Chondrocyte (in vitro differentiated cells): ENCODE results near the gene TBPL1. TPM values are rescaled to one million over a fixed set of nuclear protein-coding genes. Genes with fewer than 3 reads are reported as not detected.

Experiments
- DNase-seq: peaks from one replicate; pipeline ENCODE4 v3.0.0; 2021; ENCODE audit warnings: mixed read lengths, low spot score
- H3K27ac Mint-ChIP-seq: one replicate; pipeline ENCODE4 v1.8.0; 2021; ENCODE audit warnings: mild to moderate bottlenecking, moderate library complexity, mixed read lengths; ENCODE audit not compliant: unreplicated experiment
- H3K27me3 Mint-ChIP-seq: 2 replicates; pipeline ENCODE4 v1.8.0; 2021; ENCODE audit warnings: low read depth, mixed read lengths
- H3K36me3 Mint-ChIP-seq: 2 replicates; pipeline ENCODE4 v1.8.0; 2021; ENCODE audit warnings: low read depth, mixed read lengths
- H3K4me1 Mint-ChIP-seq: 2 replicates; pipeline ENCODE4 v1.8.0; 2021; ENCODE audit warnings: low read depth, mild to moderate bottlenecking, mixed read lengths
- H3K4me3 Mint-ChIP-seq: one replicate; pipeline ENCODE4 v1.8.0; 2021; ENCODE audit warnings: mild to moderate bottlenecking, moderate library complexity, mixed read lengths; ENCODE audit not compliant: unreplicated experiment
- H3K9me3 Mint-ChIP-seq: 2 replicates; pipeline ENCODE4 v1.8.0; 2021; ENCODE audit warnings: low read depth, mixed read lengths
- total RNA-seq: library from RNA; stranded (reverse); gene quantifications from 3 replicates; pipeline ENCODE4 v1.2.1, GENCODE V29; 2021
- TF ChIP-seq, protein P1 (sequence below): fragments of 200-600 bp; sonication (generic); IDR thresholded peaks from 2 replicates; pipeline ENCODE4 v1.5.0; 2021; ENCODE audit warnings: antibody characterized with exemption, mild to moderate bottlenecking, moderate library complexity

Gene TBPL1
- total RNA-seq, 1 donor from 2014 or later = 28.5 TPM

DNA sequence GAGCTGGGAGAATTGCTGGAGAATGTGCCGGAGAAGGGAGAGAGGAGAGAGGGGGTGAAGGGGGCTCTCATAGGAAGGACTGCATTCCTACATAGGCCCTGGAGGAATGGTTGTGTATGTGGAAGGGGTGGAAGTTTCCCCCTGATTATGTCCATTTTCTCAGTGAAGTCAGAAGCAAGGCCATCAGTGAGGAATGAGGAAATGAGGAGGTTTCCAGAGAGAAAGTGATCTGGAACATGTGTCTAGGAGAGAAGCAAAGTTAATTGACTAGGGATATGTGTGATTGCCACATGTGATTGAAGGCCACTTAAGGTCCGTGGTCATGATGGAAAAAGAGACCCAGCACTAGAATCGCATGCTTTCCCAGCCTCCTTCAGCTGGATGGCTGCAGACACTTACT lies 42.3 kb downstream of the TBPL1 start:
- Mint-ChIP-seq H3K4me3 (no peak overlapping the region), H3K27me3 (no peaks in the 10 kb centered on the region), H3K9me3 (no peaks in the 10 kb centered on the region), H3K4me1 (peaks cover 6% of the 10 kb centered on the region), H3K36me3 (no peaks in the 10 kb centered on the region), H3K27ac (no peak overlapping the region)
- TF ChIP-seq, protein P1, sequence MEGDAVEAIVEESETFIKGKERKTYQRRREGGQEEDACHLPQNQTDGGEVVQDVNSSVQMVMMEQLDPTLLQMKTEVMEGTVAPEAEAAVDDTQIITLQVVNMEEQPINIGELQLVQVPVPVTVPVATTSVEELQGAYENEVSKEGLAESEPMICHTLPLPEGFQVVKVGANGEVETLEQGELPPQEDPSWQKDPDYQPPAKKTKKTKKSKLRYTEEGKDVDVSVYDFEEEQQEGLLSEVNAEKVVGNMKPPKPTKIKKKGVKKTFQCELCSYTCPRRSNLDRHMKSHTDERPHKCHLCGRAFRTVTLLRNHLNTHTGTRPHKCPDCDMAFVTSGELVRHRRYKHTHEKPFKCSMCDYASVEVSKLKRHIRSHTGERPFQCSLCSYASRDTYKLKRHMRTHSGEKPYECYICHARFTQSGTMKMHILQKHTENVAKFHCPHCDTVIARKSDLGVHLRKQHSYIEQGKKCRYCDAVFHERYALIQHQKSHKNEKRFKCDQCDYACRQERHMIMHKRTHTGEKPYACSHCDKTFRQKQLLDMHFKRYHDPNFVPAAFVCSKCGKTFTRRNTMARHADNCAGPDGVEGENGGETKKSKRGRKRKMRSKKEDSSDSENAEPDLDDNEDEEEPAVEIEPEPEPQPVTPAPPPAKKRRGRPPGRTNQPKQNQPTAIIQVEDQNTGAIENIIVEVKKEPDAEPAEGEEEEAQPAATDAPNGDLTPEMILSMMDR = no peak
- no peak for DNase-seq

DNA sequence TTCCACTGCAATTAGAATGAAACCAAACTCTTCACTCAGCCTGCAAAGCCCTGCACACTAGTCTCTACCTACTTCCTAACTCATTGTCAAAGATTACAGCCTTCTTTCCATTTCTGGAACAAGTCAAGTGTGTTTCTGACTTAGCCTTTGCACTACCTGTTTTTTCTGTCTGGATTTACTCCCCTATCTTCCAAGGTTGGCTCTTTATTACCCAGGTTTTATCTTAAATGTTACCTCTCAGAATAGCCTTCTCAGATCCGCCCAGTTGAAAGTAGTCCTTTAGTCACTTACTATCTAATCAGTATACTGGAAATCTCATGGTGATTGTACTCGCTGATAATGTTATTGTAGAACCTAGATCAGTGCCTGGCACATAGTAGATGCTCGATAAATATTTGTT lies 42.7 kb downstream of the TBPL1 start:
- H3K9me3 Mint-ChIP-seq = no peaks in the 10 kb centered on the region
- no peaks in the 10 kb centered on the region for H3K27me3 Mint-ChIP-seq
- H3K4me3 Mint-ChIP-seq = no peak overlapping the region
- no peak overlapping the region for H3K27ac Mint-ChIP-seq
- peaks cover 6% of the 10 kb centered on the region for H3K4me1 Mint-ChIP-seq
- DNase-seq = no peak
- TF ChIP-seq, protein P1 = no peak
- no peaks in the 10 kb centered on the region for H3K36me3 Mint-ChIP-seq

DNA sequence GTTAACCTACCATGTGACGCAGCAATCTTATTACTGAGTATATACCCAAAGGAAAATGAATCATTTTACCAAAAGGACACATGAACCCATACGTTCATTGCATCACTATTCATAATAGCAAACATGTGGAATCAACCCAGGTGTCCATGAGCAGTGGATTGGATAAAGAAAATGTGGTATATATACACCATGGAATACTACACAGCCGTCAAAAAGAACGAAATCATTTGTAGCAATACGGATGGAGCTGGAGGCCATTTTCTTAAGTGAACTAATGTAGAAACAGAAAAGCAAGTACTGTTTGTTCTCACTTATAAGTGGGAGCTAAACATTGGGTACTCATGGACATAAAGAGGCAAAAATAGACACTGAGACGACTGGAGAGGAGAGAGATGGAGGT lies 44.2 kb downstream of the TBPL1 start:
- no peak overlapping the region for H3K27ac Mint-ChIP-seq
- H3K27me3 Mint-ChIP-seq = no peaks in the 10 kb centered on the region
- TF ChIP-seq, protein P1 = no peak
- DNase-seq = no peak
- no peaks in the 10 kb centered on the region for H3K36me3 Mint-ChIP-seq
- no peak overlapping the region for H3K4me3 Mint-ChIP-seq
- H3K9me3 Mint-ChIP-seq = no peaks in the 10 kb centered on the region
- H3K4me1 Mint-ChIP-seq = peaks cover 6% of the 10 kb centered on the region

- TF ChIP-seq, protein P1 = no peak
Measured at GRCh38 chr6:133999305-133999704, 46.3 kb downstream of the TBPL1 start.

GRCh38 chr6:134000443-134000842 lies 47.4 kb downstream of the TBPL1 start:
- DNase-seq = no peak
- no peaks in the 10 kb centered on the region for H3K27me3 Mint-ChIP-seq
- no peaks in the 10 kb centered on the region for H3K36me3 Mint-ChIP-seq
- H3K4me1 Mint-ChIP-seq = peaks cover 27% of the 10 kb centered on the region
- TF ChIP-seq, protein P1 = no peak
- H3K27ac Mint-ChIP-seq = no peak overlapping the region
- H3K4me3 Mint-ChIP-seq = no peak overlapping the region
- H3K9me3 Mint-ChIP-seq = no peaks in the 10 kb centered on the region

More at GRCh38 chr6:133999305-133999704, 46.3 kb downstream of the TBPL1 start:
- no peak overlapping the region for H3K4me3 Mint-ChIP-seq
- no peak overlapping the region for H3K27ac Mint-ChIP-seq
- H3K36me3 Mint-ChIP-seq = no peaks in the 10 kb centered on the region
- no peak for DNase-seq
- H3K4me1 Mint-ChIP-seq = peaks cover 25% of the 10 kb centered on the region
- H3K9me3 Mint-ChIP-seq = no peaks in the 10 kb centered on the region
- H3K27me3 Mint-ChIP-seq = no peaks in the 10 kb centered on the region
